ENCODE data around the gene QKI. TPM values are rescaled to one million over a fixed set of nuclear protein-coding genes. Genes with fewer than 3 reads are reported as not detected.

Gene QKI
- total RNA-seq, 1 experiment from 2014 or later = 176 TPM

DNA sequence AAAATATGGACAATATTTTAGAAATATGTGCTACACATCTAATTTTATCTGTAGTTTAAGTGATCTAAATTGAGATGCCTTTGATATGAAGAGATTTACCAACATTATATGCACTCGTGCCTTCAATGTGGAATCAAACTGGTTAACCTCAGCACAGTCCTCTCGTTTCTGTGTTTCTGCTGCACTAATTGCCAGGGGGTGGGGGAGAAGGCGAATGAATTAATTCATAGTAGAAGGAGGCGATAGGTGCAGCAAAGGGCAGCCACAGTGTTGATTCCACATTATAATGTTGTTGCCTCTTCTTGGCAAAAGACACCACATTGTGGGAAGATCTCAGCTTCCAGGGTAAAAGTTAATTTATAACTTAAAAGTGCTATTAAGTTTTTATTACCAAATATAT is 161.6 kb downstream of the QKI start:
- Histone ChIP-seq H2AK5ac (ENCODE audit: insufficient read length, low read length) (no peak overlapping the region), H2BK20ac (ENCODE audit: low read depth, low read length, poor library complexity, severe bottlenecking) (no peak overlapping the region), H3K79me1 (ENCODE audit: insufficient read depth, low read depth, low read length, poor library complexity, severe bottlenecking) (no peaks in the 10 kb centered on the region), H4K20me1 (ENCODE audit: control insufficient read depth, insufficient read depth, insufficient read length) (no peaks in the 10 kb centered on the region), H3K27me3 (ENCODE audit: insufficient read depth, low read length) (no peaks in the 10 kb centered on the region), H3K4me2 (ENCODE audit: insufficient read depth, insufficient read length, low read length) (no peak overlapping the region), H4K8ac (replicated peaks; ENCODE audit: insufficient read length, low read depth, low read length) (no peak overlapping the region), H3K23me2 (ENCODE audit: insufficient read length, low read depth, low read length, poor library complexity, severe bottlenecking) (no peaks in the 10 kb centered on the region), H3K9me3 (ENCODE audit: control insufficient read depth, low read depth, low read length) (no peaks in the 10 kb centered on the region), H4K91ac (ENCODE audit: insufficient read length, low read depth, low read length) (no peak overlapping the region), H2AFZ (ENCODE audit: low read length) (no peak overlapping the region), H3K4ac (ENCODE audit: low read depth, low read length) (no peak overlapping the region), H3K9ac (ENCODE audit: extremely low read depth, insufficient read length, low read length) (no peak overlapping the region), H3K14ac (ENCODE audit: insufficient read depth, low read length) (no peak overlapping the region), H3K79me2 (ENCODE audit: insufficient read depth, low read length) (no peaks in the 10 kb centered on the region), H3T11ph (ENCODE audit: low read length) (no peak overlapping the region), H4K5ac (ENCODE audit: insufficient read length, low read depth, low read length) (no peak overlapping the region), H3K4me1 (ENCODE audit: insufficient read depth, low read length) (no peaks in the 10 kb centered on the region; the same call in 1 of the 2 replicates), H2BK12ac (ENCODE audit: insufficient read length, low read depth, low read length) (no peak overlapping the region), H2BK120ac (ENCODE audit: low read depth, low read length, poor library complexity, severe bottlenecking) (no peak overlapping the region), H3K56ac (ENCODE audit: insufficient read length, low read depth, low read length) (no peak overlapping the region), H2BK15ac (ENCODE audit: low read depth, low read length) (no peak overlapping the region), H3K27ac (ENCODE audit: insufficient read length, low read depth, low read length) (no peak overlapping the region), H3K18ac (ENCODE audit: insufficient read length, low read depth, low read length) (no peak overlapping the region), H3K23ac (ENCODE audit: insufficient read length, low read depth, low read length) (no peak overlapping the region), H2BK5ac (ENCODE audit: insufficient read length, low read length) (no peak overlapping the region)
- Mint-ChIP-seq H3K27ac (peak overlapping the region in 1 of 3 experiments; percentile 69; a peak in 1 of 7 replicates), H3K4me1 (peaks cover 63 to 71% of the 10 kb centered on the region in 2 experiments), H3K4me3 (no peak overlapping the region), H3K36me3 (ENCODE audit: insufficient read depth in 1 of 3, low read depth in 3 of 3) (peaks cover under 1 to 9% (median under 1%) of the 10 kb centered on the region in 3 experiments; a peak in 6 of 7 replicates), H3K9me3 (no peaks in the 10 kb centered on the region), H3K27me3 (ENCODE audit: low read depth) (no peaks in the 10 kb centered on the region)
- DNase-seq = no peak
- TF ChIP-seq, protein P1, sequence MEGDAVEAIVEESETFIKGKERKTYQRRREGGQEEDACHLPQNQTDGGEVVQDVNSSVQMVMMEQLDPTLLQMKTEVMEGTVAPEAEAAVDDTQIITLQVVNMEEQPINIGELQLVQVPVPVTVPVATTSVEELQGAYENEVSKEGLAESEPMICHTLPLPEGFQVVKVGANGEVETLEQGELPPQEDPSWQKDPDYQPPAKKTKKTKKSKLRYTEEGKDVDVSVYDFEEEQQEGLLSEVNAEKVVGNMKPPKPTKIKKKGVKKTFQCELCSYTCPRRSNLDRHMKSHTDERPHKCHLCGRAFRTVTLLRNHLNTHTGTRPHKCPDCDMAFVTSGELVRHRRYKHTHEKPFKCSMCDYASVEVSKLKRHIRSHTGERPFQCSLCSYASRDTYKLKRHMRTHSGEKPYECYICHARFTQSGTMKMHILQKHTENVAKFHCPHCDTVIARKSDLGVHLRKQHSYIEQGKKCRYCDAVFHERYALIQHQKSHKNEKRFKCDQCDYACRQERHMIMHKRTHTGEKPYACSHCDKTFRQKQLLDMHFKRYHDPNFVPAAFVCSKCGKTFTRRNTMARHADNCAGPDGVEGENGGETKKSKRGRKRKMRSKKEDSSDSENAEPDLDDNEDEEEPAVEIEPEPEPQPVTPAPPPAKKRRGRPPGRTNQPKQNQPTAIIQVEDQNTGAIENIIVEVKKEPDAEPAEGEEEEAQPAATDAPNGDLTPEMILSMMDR (conservative IDR thresholded peaks at IDR 0.05) = no peak
- WGBS (ENCODE audit: extremely low coverage, insufficient read length, low lambda C conversion rate) = no CpG with 5 or more reads among the region's 4 CpGs
